ENCODE measurements around the gene TENM4.

The TENM4 gene

GRCh38 chr11:79200398-79201070 is 240.3 kb downstream of the TENM4 start:
- ATAC-seq (ENCODE audit: insufficient read depth, low read depth), result no peak
- H3K4me3 ChIP-seq (ENCODE audit: low read depth in 1 of 2, low read length in 2 of 2), result no peak overlapping the region
- H3K4me1 ChIP-seq (ENCODE audit: insufficient read depth, low read length), result no peaks in the 10 kb centered on the region
- TF ChIP-seq EZH2 (IDR thresholded peaks at IDR 0.05; ENCODE audit: borderline replicate concordance, low read depth, low read length, severe bottlenecking), result no peak
- TF ChIP-seq, protein P1, sequence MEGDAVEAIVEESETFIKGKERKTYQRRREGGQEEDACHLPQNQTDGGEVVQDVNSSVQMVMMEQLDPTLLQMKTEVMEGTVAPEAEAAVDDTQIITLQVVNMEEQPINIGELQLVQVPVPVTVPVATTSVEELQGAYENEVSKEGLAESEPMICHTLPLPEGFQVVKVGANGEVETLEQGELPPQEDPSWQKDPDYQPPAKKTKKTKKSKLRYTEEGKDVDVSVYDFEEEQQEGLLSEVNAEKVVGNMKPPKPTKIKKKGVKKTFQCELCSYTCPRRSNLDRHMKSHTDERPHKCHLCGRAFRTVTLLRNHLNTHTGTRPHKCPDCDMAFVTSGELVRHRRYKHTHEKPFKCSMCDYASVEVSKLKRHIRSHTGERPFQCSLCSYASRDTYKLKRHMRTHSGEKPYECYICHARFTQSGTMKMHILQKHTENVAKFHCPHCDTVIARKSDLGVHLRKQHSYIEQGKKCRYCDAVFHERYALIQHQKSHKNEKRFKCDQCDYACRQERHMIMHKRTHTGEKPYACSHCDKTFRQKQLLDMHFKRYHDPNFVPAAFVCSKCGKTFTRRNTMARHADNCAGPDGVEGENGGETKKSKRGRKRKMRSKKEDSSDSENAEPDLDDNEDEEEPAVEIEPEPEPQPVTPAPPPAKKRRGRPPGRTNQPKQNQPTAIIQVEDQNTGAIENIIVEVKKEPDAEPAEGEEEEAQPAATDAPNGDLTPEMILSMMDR (IDR thresholded peaks at IDR 0.05; ENCODE audit: borderline replicate concordance, extremely low read depth, low read length, poor library complexity, severe bottlenecking), result no peak
- H3K4me2 ChIP-seq (ENCODE audit: insufficient read depth, low read length), result no peak overlapping the region
- no peaks in the 10 kb centered on the region for H3K79me2 ChIP-seq (ENCODE audit: insufficient read depth, low read length)
- H4K20me1 ChIP-seq (ENCODE audit: insufficient read depth, low read length), result no peaks in the 10 kb centered on the region
- no peak overlapping the region for H3K27ac ChIP-seq (ENCODE audit: low read length)
- H3K9me3 ChIP-seq (ENCODE audit: insufficient read depth, low read length, severe bottlenecking), result no peaks in the 10 kb centered on the region
- H3K27me3 ChIP-seq (ENCODE audit: insufficient read depth, low read length, poor library complexity), result peaks cover 9% of the 10 kb centered on the region
- H2AFZ ChIP-seq (ENCODE audit: low read depth, low read length), result no peak overlapping the region
- H3K36me3 ChIP-seq (ENCODE audit: insufficient read depth, low read length), result no peaks in the 10 kb centered on the region
- no peak for DNase-seq
- no peak overlapping the region for H3K9ac ChIP-seq (ENCODE audit: low read depth, low read length)

DNA sequence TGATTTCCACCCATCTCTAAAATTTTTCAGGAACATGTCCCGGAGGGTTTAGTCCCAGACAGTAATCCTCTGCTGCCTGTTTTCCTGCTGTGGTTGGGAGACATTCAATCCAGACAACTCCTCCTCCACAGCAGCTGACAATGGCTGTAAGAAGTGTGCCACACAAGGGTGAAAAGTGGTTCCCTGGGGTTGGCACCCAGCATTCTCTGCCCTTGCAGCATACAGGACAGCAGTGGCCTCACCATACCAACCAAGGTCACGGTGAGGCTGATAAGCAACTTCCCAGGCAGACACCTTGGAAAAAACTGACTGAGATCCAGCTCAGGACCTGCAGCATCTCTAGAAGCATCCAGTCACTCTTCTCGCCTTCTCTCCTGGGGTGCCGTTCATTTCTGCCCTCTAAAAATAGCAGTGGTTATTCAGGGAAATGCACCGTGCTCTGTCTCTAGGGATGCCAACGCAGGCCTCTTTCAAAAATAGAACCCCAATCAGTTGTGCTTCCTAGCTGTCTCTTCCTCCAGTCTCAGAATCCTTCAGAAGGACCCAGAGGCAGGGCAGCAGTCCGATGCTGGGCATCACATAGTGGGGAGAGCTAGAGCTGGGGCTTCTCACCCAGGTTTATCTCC is 241.0 kb downstream of the TENM4 start:
- Histone ChIP-seq H3K36me3 (ENCODE audit: insufficient read depth, low read length) (no peaks in the 10 kb centered on the region), H3K9me3 (ENCODE audit: insufficient read depth, low read length, severe bottlenecking) (no peaks in the 10 kb centered on the region), H3K4me3 (ENCODE audit: low read depth in 1 of 2, low read length in 2 of 2) (no peak overlapping the region), H3K79me2 (ENCODE audit: insufficient read depth, low read length) (no peaks in the 10 kb centered on the region), H3K27me3 (ENCODE audit: insufficient read depth, low read length, poor library complexity) (peaks cover 9% of the 10 kb centered on the region), H3K9ac (ENCODE audit: low read depth, low read length) (no peak overlapping the region), H2AFZ (ENCODE audit: low read depth, low read length) (no peak overlapping the region), H3K4me1 (ENCODE audit: insufficient read depth, low read length) (no peaks in the 10 kb centered on the region), H3K27ac (ENCODE audit: low read length) (no peak overlapping the region), H3K4me2 (ENCODE audit: insufficient read depth, low read length) (no peak overlapping the region), H4K20me1 (ENCODE audit: insufficient read depth, low read length) (no peaks in the 10 kb centered on the region)
- no peak for ATAC-seq (ENCODE audit: insufficient read depth, low read depth)
- no peak for DNase-seq
- TF ChIP-seq, protein P1 (IDR thresholded peaks at IDR 0.05; ENCODE audit: borderline replicate concordance, extremely low read depth, low read length, poor library complexity, severe bottlenecking), result no peak
- no peak for TF ChIP-seq EZH2 (IDR thresholded peaks at IDR 0.05; ENCODE audit: borderline replicate concordance, low read depth, low read length, severe bottlenecking)

- Histone ChIP-seq H3K9me3 (ENCODE audit: insufficient read depth, low read length, severe bottlenecking) (no peaks in the 10 kb centered on the region), H3K4me1 (ENCODE audit: insufficient read depth, low read length) (no peaks in the 10 kb centered on the region), H3K79me2 (ENCODE audit: insufficient read depth, low read length) (no peaks in the 10 kb centered on the region), H3K4me2 (ENCODE audit: insufficient read depth, low read length) (no peak overlapping the region), H3K4me3 (ENCODE audit: low read depth in 1 of 2, low read length in 2 of 2) (no peak overlapping the region), H4K20me1 (ENCODE audit: insufficient read depth, low read length) (no peaks in the 10 kb centered on the region), H3K27me3 (ENCODE audit: insufficient read depth, low read length, poor library complexity) (peaks cover 3% of the 10 kb centered on the region), H3K27ac (ENCODE audit: low read length) (no peak overlapping the region), H3K36me3 (ENCODE audit: insufficient read depth, low read length) (no peaks in the 10 kb centered on the region), H3K9ac (ENCODE audit: low read depth, low read length) (no peak overlapping the region), H2AFZ (ENCODE audit: low read depth, low read length) (no peak overlapping the region)
- no peak for DNase-seq
- TF ChIP-seq, protein P1 (IDR thresholded peaks at IDR 0.05; ENCODE audit: borderline replicate concordance, extremely low read depth, low read length, poor library complexity, severe bottlenecking), result no peak
- no peak for TF ChIP-seq EZH2 (IDR thresholded peaks at IDR 0.05; ENCODE audit: borderline replicate concordance, low read depth, low read length, severe bottlenecking)
- no peak for ATAC-seq (ENCODE audit: insufficient read depth, low read depth)
Measured at GRCh38 chr11:79198898-79199250, 242.0 kb downstream of the TENM4 start.

Measured in DND-41 (cell line).